HL-60/S4 treated with retinoic acid at 250 ng/mL for 4 days and 3 days (cell line): ENCODE measurements around the gene ATG7.

Experiments used
- in situ Hi-C: fragments of 300-500 bp; cut with MboI; formaldehyde crosslinking; loops from 2 replicates; pipeline ENCODE4 v1.7.0; 2022; ENCODE audit warnings: low sequenced_read_pairs

The ATG7 gene, protein sequence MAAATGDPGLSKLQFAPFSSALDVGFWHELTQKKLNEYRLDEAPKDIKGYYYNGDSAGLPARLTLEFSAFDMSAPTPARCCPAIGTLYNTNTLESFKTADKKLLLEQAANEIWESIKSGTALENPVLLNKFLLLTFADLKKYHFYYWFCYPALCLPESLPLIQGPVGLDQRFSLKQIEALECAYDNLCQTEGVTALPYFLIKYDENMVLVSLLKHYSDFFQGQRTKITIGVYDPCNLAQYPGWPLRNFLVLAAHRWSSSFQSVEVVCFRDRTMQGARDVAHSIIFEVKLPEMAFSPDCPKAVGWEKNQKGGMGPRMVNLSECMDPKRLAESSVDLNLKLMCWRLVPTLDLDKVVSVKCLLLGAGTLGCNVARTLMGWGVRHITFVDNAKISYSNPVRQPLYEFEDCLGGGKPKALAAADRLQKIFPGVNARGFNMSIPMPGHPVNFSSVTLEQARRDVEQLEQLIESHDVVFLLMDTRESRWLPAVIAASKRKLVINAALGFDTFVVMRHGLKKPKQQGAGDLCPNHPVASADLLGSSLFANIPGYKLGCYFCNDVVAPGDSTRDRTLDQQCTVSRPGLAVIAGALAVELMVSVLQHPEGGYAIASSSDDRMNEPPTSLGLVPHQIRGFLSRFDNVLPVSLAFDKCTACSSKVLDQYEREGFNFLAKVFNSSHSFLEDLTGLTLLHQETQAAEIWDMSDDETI

DNA sequence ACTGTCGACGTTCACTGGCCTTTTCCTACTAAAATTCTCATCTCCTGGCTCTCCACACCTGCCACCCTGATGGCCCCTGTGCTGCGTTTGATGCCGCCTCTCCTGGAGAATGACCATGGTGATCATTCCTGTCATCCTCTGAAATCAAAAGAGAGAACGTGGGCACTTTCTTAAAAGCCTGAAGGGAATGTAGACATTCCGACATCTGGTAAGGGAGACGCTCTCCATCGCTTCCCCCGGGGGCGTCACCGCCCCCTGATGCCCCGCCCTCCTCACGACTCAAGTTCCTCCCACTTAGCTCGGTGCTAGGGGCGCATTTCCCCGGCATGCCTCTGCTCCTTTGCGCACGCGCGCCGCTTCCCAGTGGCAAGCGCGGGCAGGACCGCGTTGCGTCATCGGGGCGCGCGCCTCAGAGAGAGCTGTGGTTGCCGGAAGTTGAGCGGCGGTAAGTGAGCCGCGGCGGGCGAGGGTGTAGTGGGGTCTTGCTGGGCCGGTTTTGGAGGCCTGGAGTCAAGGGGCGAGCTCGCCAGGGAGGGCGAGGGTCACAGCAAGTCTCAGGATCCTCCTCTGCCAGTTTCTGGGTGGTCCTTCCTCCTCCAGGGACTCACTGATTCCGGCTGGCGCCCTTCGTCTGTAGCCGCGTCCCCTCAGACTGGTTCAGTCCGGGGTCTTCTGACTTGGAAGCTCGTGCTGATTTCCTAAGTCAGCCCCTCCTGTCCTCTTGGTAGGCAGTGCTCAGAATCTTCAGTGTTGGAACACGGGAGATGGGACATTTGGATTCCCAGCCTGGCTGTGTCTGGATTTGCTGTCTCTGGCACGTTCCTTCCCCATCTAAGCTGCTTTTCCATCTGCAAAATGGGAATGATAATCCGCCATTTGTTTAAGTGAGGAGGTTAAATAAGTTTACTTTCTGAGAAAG lies at the start of gene ATG7:
Gene ATG7 (plus strand): TSS at position 412 of the 919 bp plus-strand sequence. CDS start 26,299 bp downstream, outside the sequence.
- in situ Hi-C loops = no loop called here

DNA sequence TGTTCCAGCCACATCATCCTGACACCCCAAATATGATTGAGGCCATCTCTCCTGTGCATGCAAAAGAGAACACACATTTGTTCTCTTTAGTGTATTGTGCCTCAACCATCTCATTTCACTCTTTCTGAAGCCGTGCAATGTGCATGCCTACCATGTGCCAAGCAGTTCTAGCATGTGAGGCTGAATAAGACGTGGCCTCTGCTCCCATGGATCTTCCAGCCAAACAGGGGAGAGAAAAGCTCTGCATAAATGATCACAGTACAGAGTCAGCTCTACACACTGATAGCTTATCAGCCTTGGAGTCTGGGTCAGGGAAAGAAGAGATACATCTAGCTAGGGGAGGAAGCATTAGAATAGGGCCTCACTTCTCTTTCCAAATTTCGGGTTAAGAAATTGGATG lies 48.2 kb upstream of the ATG7 start:
- in situ Hi-C loops = no loop called here

DNA sequence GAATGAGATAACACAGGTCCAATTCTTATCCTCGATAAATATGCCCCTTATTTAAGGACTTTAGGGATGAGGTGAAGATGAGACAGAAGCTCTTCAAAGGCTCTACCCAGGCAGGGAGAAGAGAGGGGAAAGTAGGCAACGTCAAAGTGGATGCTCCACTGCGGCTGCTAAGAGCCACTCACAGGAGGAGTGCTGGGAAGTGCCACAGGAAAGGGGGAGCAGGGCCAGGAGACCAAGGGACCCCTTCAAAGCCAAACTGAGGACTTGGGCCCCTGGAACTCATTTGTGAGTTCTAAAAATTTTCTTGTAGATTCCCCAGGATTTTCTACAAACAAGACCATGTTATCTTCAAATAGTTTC lies 47.3 kb upstream of the ATG7 start:
- in situ Hi-C loops = no loop called here

DNA sequence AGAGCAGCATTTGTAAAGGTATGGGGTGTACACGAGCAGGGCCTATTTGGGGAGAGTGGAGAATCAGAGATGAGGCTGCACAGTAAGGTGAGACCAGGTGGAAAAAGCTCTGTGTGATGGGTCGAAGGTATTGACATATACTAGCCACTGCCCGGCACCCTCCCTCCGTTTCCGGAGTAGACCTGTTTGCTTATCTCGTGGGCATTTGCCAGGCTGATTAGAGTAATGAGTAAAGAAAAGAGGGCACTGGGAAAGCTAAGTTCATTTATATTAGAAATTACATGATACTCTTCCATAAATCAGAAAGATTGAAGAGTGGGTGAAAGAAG lies 46.2 kb upstream of the ATG7 start:
- in situ Hi-C loops = no loop called here

DNA sequence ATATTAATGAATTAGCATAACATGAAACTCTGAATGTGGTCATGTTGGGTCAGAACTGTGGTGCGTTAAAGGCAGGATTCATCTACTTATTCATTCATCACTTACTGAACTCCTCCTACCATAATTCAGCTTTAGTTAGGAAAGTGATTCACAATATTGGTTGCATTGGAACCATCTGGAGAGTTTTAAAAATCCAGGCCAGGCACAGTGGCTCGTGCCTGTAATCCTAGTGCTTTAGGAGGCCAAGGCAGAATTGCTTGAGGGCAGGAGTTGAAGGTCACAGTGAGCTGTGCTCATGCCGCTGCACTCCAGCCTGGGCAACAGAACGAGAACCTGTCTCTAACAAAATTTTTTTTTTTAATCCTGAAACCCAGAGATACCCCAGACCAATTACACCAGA lies 44.2 kb upstream of the ATG7 start:
- in situ Hi-C loops = no loop called here

DNA sequence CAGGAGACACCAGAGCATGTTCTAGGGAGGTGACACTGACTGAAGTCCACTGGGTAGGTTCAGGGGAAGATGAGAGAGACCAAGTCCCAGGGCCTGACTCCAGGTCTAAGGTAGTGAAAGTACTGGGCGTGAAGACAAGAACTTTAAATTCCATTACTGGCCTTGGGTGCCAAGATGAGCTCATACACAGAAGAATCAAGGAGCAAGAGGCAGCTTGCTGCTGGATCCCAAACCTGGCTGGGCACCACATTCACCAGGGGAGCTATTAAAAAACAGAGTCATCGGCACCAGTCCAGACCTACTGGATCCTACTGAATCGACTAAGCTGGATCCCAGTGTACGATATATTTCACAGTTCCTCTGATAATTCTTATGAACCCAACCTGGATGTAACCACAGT lies 42.1 kb upstream of the ATG7 start:
- in situ Hi-C loops = no loop called here

DNA sequence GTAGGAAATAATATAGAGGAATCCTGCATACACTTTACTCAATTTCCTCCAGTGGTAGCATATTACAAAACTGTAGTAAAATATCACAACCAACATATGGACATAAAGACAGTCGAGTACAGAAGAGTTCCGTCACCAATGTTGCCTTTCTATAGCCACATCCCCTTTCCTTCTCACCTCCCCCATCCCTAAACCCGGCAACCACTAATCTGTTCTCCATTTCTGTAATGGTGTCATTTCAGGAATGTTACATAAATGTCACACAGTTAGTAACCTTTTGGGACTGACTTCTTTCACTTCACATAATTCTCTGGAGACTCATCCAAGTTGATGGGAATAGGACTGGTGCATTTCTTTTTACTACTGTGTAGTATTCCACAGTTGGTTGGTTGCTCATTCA lies 41.4 kb upstream of the ATG7 start:
- in situ Hi-C loops = no loop called here

DNA sequence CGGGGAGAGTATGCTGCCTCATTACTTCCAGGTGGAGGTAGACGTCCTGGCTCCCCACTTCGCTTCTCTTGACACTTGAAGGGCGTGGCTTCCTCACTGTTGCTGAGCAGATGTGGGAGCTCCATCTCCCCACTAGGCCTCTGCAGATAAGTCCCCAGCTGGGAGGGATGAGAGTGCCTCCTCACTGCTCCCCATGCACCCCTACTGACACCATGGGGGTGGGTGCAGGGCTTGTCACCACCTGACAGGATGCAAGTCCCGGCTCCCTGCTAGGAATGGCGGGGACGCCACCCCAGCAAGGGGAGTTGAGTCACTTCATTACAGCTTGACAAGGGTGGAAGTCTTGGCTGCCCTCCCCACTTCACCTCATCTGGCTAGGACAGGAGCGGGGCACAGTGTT lies 36.8 kb upstream of the ATG7 start:
- in situ Hi-C loops = no loop called here

DNA sequence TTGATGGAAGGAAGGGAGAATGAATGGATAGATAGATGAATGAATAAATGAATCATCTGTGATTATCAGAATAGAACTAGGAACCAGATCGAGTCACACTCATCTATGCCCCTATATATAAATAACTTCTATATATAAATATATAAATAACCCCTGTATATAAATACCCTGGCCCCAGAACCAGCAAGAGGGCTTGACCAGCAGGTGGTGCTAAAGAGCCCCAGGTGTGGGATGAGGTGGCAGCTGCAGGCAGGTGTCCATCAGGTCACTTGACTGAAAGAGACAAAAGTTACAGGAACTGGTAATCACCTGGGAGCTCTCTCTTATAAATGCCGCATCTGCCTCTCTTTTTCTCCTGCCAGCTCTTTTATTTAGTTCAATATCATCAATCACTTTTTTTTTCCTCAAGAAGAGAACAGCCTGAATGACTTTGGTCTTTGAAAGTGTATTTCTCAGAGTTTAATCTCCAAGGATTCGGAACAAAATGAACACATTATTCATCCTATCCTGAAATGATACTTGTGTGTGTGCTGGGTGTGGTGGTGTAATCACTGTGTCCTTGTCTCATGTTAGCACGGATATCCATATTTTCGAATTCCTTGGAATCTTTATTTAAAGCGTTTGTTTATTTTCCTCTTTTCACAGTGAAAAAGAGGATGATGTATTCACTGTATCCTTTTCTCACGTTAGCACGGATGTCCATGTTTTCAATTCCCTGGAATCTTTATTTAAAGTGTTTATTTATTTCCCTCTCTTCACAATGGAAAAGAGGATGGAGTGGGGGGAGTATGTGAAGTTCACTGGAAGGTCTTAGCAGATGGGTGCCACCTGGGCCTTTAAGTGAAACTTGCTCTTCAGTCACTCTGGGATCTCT lies 35.4 kb upstream of the ATG7 start:
- in situ Hi-C loops = no loop called here

DNA sequence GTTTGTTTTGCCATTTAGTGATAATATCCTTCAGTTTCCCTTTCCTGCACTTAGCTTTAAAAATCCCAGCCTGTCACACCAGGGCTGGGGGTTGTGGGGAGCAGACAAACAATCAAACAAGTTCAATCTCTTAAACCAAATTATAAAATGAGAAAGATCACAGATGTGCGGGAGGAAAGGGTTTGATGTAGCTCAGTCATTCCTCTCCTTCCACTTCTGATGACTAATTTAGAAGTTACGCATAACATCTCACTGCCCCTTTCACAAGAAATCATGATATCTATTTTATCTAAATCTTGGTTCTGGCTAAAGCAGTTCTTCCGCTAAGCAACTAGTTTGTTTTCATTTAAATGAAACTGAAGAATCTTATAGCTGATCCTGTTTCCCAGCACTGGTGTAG lies 34.1 kb upstream of the ATG7 start:
- in situ Hi-C loops = no loop called here

DNA sequence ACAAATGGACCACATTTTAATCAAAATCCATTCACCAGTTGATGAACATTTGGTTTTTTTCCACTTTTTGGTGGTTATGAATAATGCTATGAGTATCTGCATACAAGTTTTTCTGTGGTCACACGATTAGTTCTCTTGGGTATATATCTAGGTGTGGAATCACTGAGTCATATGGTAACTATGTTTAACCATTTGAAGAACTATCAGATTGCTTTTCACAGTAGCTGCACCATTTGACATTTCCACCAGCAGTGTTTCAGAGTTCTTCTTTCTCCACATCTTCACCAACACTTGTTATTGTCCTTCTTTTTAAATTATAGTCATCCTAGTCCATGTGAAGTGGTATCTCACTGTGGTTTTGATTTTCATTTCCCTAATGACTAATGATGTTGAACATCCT lies 33.3 kb upstream of the ATG7 start:
- in situ Hi-C loops = no loop called here

DNA sequence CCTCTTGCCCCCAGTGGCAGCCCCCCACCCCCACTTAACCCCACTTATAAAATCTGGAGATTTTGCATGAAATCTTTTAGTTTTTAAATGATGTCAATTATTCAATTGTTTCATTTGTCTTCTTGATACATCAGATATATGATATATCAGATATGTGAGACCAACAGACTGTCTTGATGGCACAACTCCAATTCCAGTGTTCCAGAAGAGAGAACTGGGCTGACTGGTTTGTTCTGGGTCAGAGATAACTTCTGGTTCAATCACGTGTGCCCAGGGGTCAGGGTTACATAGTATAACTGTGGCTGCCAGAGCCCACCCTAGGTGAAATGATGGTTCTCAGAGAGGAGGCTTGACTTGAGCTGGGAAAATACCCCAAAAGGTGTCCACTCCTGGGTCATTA lies 32.4 kb upstream of the ATG7 start:
- in situ Hi-C loops = no loop called here

DNA sequence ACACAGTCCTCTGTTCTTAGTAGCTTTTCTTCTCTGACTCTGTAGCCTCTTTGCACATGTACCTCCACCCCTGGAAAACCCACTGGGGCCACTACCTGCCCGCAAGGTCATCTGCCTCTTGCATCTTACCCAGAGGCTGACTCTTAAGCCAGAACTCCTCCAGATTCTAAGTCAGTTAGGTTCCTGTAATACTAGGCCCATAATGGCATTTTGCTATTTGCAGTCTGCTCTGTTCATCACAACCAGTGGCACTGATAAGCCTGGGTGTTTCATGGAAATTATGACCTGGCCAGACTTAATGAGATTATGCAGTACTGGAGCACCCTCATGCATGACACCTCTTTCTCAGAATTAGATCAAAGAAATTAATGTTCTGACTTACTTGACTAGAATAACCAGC lies 31.7 kb upstream of the ATG7 start:
- in situ Hi-C loops = no loop called here

DNA sequence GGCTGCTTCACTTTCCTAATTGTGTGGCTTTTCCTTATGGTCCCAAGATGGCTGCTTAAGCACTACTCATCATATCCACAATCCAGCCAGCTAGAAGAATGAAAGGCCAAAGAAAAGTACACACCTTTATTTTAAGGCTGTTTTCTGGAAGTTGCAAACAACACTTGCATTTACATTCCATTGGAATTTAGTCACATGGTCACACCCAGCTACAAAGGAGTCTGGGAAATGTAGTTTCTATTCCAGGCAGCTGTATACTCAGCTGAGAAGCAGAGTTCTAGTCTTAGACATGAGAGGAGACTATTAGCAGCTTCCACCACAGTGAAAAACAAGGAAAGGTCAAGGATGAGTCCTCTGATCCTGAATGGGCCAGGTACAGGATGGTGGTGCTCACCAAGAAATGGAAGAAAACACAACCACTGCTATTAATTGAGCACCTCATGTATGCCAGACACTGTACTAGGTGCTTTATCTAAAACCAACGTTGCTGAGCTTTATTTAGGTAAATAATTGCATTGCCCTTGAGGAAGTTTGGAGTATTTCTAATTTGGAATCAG lies 28.0 kb upstream of the ATG7 start:
- in situ Hi-C loops = no loop called here

DNA sequence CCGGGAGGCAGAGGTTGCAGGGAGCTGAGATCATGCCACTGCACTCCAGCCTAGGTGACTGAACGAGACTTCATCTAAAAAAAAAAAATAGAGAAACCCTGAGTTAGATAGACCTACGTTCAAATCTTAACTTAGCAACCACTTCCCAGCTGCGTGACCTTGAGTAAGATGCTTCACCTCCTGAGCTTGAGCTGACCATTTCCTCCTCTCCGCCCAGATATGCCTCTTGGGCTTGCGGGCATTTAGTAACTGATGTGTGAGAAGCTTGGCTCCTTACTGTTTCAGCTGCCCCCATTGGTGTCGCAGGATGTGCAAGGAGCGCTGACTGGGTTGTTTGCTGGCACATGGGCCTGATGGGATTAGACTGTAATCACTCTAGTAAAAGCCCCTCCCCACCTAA lies 26.9 kb upstream of the ATG7 start:
- in situ Hi-C loops = no loop called here

DNA sequence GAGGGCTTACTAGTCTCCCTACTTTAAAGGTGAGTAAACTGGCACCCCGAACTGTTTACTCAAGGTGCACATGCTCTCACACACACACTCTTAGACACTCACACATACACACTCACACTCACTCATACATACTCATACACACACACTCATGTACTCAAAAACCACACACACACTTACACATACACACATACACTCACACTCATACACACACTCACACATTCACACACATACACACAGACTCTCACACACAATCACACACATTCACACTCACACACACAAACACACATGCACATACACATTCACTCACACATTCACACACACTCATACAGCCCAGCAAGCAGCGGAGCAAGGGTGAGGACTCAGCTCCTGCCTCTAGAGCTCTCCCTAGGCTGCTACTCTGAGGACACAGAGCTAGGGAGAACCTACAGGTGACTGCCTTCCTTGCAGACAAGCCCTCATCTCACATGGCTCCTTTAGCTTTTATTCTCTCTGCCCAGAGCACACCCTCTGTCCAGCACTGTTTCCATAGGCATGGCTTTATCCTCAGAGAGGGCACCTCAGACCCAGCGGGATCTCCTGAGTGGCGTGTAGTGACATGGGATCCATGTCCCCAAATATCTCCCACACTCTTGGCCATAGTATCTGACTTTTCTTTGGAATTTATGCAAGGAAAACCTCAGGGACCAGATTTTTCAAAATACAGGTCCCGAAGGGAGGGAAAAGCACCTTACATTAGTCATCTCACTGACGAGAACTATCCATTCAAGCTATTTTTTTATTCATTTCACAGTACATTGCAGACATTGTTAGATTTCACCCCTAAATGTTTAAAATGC lies 26.2 kb upstream of the ATG7 start:
- in situ Hi-C loops = no loop called here

DNA sequence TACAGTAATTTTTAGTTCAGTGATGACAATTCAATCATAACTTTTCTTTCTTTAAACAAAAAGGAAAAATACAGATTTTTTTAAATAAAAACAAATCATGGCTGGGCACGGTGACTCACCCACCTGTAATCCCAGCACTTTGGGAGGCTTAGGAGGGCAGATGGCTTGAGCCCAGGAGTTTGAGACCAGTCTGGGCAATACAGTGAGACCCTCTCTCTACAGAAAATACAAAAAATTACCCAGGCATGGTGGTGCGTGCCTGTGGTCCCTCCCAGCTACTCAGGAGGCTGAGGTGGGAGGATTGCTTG lies 25.6 kb upstream of the ATG7 start:
- in situ Hi-C loops = no loop called here

DNA sequence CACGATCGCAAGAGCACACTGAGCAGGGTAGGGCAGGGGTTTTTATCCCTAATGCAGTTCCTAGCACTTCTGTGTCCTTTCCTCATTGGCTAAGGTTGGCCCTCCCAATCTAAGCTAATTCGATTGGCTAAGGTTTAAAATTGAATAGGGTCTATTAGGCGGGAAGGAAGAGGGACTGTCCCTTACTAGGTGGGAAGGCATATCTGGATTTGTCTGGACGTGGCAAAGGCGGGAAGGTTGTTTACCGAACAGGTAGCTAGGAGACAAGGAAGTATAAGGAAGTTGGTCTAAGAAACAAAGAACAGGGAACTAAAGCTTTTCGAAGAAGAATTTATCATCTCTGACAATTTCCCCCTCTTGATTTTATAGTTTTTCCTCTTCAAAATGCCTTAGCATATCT lies 24.8 kb upstream of the ATG7 start:
- in situ Hi-C loops = no loop called here

DNA sequence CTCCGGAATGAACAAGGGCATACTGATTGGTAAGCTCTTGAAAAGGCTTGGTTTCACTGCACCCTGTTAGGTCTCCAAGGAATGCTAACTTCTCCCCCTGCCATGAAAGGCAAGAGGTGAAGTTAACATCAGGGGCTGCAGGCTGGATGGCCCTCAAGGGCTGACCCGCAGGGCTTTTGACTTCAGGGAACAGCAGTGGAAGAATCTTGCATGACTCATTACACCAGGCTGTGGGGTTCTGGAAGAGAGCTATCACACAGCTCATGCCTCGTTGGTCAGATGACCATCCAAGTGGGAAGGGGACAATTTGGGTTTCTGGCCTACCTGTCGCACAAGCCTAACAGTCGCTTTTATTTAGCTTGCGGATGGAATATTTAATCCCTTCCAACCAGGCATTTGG lies 23.6 kb upstream of the ATG7 start:
- in situ Hi-C loops = no loop called here
